SIG-M5 treated with dmso at 0.1 percent for 504 hours (cell line): ENCODE results near the gene ARHGAP24.
"Not testable (repeated sequence)": the region's sequence is repeated elsewhere in the genome, so short reads cannot be mapped to it uniquely, and the experiment has no call there.

Source experiments
- DNase-seq: peaks from one replicate; lab custom pipeline; 2025; ENCODE audit not compliant: unreplicated experiment; lab: John Stamatoyannopoulos, UW

The ARHGAP24 gene

DNA sequence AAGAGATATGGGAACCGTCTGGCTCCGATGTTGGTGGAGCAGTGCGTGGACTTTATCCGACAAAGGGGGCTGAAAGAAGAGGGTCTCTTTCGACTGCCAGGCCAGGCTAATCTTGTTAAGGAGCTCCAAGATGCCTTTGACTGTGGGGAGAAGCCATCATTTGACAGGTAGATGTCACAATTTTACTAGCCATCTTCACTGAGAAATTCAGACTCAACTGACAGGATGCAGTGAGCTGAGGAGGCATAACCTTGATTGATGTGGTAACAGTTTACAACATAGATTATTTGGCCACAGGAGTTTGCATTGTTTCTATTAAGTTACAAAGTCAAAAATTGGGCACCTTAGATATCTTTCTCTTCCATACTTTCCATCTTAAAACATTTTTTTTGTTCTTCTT lies 467.2 kb downstream of the ARHGAP24 start:
- DNase-seq = no peak

DNA sequence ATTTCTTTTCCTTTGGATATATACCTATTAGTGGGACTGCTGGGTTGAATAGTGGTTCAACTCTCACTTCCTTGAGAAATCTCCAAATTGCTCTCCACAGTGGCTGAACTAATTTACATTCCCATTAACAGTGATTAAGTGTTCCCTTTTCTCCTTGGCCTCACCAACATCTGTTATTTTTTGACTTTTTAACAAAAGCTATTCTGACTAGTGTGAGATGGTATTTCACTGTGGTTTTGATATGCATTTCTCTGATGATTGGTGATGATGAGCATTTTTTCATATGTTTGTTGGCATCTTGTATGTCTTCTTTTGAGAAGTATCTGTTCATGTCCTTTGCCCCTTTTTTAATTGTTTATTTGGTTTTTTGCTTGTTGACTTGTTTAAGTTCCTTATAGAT lies 471.9 kb downstream of the ARHGAP24 start:
- no peak for DNase-seq

DNA sequence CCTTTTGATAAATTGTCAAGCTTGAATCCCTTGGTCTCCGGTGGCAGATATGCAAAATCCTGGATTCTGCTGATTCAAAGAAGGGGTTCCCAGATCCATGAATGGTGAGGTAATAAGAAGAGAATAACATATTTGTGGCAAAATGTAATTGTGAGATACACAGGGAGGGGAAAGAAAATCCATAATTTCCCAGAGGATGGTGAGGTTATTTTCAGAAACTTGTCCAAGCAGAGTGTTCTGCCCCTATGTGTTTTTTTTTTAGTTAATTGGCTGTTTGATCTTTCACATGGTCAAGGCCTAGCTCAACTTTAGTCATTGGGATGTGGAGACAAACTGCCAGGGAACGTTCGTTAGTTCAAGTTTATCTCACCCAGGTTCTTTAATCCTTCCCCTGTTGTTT lies 476.1 kb downstream of the ARHGAP24 start:
- no peak for DNase-seq

DNA sequence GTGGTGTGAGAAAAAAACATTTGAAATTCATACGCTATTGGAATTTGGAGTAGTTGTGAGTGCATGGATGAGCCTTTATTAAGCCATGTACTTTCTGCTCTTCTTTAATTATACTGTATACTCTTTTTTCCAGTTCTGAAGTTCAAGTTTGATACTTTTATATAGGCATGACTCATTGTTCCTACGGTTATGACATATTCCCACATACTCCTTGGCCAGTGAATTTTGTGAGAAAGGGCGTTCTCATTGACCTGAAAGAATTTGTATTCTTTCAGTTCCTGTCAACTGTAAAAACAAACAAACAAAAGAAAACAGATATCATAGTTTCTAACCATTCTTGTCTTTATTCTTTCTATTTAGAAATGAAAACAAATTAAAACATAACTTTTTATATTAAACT lies 477.6 kb downstream of the ARHGAP24 start:
- DNase-seq = no peak

DNA sequence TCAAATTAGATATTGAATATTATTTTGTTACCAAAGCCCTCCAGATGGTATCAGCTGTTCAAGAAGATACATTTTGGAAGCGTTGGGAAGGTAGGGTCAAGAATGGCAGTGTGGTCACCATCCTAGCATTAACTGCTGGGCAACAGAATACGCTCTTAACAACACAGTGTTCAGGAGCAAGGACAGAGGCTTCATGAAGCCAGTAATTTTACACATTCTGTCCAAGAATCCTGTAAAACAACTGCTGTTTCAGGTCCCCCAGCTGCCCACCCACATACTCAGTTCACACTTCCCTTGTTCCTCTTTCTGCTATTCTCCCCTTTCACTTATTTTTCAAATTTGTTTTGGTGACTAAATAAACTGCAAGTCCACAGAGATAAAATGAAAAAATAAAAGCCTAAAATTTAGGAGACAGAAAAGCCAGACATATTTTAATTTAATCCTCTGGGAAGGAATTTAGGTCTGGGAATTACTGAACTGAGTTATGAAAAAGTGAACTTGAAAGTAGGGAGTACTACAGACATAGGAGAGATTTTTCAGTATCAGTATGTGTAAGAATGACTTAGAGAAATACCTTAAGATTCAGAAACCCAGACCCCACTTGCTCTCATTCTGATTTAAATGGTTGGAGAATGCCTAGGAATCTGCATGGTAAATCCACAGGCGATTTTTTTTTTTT lies 478.2 kb downstream of the ARHGAP24 start:
- no peak for DNase-seq

DNA sequence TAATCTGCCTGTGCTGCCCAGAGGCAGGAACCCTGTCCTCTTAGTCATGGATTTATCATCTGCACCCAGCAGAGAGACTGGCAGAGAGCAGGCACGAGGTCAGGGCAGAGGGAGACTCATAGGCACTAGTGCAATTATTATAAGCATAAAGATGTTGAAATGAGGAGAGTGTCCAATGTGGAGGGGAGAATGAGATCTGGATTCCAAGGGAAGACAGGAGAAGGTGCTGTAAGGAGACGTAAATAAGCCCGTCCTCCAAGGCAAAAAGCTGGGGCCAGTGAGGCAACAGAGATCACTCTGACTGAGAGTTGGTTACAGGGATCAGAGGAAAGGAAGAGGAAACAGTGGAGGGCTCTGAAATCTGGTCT lies 478.7 kb downstream of the ARHGAP24 start:
- no peak for DNase-seq

DNA sequence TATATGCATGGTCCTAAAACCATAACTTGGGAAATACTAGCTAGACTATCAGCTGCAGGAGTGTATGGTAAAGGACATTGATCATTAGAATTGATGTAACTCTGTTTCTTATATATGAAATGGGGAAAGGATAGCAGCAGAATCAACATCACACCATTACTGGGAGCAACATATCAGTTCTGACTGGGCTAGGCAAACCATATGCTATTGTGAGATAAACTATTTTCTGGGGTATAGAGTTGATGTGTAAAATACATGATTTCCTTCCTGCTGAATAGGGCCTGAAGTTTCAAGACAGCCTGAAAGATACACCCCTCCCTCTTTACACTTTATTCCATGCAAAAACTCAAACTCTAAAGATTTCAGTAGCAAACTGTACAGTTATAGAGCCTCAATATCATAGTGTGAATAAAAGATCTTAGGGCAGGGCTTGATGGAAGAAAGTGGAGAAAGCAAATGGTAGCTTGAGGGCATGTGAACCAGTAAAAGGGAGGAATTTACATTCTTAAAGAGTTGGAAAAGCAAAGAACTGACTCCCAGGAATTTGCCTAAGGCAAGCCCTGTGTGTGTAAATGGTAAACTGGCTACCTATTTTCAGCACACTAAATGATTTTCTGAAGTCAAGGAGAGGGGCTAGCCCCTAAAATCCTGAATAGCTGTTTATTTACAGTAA lies 480.8 kb downstream of the ARHGAP24 start:
- no peak for DNase-seq

DNA sequence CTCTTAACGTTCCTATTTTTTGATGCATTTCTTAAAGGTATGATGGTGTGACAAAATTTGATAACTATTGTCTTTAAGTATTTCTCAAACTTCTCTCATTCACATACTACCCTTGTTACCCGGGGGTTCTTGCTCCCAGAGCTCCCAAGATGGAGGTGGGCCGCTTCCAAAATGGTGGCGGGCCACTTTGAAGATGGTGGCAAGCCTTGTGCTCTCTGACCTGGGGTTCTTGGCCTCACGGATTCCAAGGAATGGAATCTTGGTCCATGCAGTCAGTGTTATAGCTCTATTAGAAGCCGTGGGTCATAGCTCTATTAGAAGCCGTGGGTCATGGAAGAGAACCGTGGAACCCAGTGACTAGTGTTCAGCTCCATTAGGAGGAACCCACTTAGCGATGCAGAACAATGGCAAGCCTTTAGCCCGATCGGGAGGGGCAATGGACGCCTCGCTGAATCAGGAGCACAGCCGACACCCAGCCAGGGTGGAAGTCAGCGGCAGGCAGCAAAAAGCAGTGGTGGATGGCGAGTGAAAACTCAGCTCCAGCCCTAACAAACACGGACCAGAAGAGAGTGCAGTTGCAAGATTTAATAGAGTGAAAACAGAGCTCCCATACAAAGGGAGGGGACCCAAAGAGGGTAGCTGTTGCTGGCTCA lies 481.5 kb downstream of the ARHGAP24 start:
- DNase-seq = no peak

DNA sequence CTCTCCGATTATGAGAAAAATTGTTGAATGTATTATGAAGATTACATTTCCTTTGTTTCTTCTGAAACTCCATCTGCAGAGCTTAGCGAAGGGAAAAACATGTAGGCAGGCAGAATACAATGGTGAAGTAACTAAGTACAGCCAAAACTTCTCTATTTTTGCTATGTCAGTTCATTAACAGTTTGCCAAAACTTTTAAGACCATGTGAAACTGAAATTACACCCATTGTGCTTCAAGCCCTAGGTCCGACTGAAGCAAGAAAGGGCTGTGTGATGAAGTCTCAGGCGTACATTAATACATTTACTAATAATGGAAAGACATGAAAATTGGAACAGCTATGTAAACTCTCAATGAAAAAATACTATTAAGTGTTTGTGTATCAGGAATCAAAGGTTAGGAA lies 486.9 kb downstream of the ARHGAP24 start:
- no peak for DNase-seq

DNA sequence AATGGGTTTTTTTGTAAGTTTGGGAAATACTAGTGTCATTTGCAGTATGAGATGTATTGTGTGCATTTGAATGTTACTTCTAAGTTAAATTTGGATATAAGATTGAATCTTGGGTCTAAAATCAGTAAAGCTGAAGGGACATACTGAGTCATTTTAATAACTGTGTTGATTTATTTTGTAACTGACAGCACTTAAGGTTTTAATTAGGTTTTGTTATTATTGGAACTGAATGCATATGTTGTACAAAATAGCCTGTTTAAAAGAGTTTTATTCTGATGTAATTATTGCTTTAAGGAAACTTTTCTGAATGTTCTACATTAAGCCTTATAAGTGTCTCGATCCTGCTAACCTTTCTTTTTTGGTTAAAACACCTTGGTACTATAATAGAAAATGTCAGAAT lies 488.3 kb downstream of the ARHGAP24 start:
- no peak for DNase-seq

DNA sequence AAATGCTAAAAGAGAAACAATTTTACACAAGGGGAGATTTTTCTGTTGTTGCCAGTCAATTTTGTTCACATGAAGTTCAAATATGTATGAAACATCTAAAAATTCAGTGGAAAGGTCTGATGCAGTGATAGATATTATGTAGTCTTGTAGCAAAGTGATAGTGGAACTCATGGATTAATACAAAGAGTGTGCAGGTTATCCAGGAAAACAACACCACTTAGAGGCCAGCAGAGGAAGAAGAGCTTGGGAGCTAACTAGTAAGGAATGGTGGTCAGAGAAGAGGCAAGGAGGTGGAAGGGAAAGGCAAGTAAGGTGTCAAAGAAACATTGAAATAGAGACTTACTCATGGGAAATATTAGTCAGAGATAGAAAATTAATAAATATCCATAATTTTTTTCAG lies 489.3 kb downstream of the ARHGAP24 start:
- peak; percentile 5 for DNase-seq

DNA sequence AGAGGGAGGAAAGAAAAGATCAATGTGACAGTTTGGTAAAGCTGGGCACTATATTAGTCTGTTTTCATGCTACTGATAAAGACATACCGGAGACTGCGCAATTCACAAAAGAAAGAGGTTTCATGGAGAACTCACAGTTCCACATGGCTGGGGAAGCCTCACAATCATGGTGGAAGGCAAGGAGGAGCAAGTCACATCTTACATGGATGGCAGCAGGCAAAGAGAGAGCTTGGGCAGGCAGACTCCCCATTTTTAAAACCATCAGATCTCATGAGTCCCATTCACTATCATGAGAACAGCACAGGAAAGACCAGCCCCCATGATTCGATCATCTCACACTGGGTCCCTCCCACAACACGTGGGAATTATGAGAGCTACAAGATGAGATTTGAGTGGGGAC lies 490.1 kb downstream of the ARHGAP24 start:
- not testable (repeated sequence) for DNase-seq

DNA sequence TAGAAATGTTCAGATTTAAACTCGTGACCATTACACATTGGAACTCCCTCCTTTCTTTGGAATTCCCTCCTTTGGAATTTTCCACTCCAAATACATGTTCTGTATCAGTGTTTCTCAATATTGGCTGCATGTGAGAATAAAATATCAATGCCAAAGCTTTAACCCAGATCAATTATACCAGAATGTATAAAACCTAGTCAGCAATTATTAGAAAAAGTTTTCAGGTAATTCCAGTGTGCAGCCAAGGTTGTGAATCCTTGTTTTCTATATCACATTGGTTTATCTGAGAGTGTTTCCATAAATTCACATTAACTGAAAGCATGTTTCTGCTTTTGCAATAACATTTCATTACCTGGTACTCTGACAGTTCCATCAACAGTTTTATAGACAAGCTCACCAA lies 490.6 kb downstream of the ARHGAP24 start:
- DNase-seq = no peak

DNA sequence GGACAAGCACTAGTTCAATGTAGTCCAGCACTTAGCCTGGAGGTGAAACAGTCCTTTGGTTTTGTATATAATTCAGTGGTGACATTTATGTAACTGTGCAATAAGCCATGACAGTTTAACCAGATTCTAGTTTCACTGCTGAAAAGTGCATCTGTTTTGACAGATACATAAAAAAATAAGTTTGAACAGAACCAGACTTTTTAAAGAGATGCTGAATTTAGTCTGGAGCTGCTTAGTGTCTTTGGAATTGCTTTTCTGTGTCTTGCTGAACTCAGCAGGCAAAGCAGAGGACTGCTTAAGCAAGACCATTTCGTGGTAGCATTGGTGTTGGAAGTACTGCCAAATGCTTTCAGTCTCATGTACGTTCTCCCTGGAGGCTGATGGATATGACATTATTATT lies 491.4 kb downstream of the ARHGAP24 start:
- DNase-seq = no peak

DNA sequence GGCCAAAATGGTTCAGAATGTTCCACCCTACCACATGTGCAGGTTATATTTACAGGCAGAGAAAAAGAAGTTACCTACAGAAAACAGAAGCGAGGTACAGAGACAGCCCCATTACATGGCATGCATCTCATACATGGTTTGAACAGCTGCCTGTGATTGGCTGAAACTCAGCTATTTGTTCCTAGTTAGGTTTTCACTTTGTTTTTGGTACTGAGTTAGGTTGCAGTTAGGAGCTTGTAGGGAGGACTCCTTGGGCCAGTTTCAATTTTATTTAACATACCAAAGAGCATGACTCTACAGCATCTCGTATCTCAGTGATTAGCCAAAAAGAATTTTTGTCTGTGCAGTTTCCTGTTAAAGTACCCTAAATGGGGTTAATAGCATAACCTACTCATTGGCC lies 492.9 kb downstream of the ARHGAP24 start:
- no peak for DNase-seq

DNA sequence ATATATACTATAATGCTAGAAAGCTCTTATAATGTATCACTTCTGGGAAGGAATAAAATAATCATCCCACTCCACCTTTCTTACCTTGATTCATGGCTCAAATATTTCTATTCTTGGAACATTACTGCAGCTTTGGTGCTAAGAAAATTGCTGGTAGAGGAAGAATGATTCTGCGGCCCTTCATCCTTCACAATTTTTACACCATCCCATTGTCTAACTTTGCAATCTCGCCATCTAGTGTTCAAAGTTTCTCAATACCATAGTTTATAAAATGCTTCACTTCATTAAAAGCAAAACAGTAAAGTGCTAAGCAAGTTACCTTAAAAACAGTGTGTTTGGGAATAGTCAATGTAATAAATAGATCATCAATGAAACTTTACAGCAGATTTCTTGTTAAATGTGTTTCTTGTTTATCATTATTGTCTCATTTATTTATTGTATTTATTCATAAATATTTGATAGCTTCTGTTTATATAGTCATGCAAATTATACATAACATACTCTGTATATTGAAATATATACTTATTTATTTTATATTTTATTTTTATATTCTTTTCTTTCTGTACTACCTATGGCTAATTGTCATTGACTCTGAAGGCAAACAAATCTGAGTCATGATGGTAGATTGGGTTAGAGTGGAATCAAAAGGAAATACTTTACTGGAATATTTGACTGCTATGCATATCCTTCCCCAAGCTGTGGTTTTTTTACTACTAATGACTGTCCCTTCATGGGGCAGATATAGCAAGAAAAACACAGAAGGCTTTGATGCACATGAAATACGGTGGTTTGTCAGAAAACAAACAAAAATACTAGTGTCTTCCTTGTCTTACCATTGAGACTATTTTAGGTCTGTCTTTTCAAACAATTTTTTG lies 494.2 kb downstream of the ARHGAP24 start:
- peak; percentile 19 for DNase-seq

DNA sequence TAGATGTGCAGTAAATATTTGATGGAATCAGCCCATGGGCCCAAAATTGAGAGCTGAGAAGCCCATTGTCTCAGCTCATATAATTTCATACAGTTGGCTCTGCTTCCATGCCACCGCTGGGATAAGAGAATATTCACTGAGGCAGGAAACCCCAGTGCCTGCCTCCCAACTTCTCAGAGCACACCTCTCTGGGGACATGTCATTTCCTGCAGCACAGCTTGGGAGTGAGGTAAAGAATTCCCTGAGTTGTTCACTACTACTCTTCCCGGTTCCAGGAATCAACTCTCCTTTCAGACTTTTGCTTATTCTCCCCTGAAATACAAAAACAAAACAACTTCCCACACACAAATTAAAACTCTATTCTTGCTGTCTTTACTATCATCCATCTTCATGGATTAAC lies 495.6 kb downstream of the ARHGAP24 start:
- DNase-seq = no peak

DNA sequence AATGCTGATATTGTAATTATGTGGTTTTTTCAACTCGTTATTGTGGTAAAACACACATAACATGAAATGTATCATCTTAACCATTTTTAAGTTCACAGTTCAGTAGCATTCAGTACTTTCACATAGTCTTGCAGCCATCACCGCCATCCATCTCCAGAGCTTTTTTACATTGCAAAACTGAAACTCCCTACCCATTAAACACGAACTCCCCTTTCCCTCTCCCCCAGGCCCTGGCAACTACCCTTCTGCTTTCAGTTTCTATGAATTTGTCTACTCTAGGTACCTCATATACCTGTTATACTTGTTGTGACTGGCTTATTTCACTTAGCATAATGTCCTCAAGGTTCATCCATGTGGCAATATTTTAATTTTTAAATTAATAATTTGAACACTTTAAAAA lies 504.3 kb downstream of the ARHGAP24 start:
- DNase-seq = no peak

DNA sequence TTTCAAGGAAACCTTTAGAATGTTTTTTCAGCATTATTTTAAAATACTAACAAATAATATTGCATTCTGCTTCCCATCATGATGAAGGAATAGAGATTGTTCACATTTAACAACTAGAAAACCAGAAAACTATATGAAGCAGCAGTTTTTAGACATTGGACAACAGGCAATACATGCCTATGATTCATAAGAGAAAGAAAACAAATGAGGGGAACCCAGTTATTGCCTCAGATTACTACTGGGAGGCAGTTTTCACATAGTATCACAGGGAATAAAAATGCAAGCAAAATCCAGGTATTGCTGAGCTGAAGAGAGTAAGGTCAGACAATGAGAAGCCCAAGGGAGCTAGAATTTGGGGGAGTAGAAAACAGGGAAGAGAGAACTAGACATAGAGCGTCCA lies 511.3 kb downstream of the ARHGAP24 start:
- no peak for DNase-seq

DNA sequence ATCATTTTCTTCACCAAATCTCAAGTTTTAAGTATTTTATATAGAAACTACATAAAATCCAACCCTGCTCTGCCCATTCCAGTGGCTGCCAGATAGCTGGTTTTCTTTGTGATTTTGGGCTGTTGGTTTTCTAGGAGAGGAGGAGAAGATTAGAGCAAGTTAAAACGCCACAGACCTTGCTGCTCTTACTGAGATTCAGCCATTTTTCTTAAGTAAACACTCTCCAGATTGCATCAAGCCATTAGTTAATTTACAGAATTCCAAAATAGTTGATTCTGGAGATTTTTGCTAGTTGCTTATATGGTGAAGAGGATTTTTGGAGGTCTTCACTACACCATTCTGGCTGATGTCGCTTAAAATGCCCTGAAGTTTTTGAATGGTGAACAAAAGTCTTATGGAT lies 518.7 kb downstream of the ARHGAP24 start:
- DNase-seq = no peak

DNA sequence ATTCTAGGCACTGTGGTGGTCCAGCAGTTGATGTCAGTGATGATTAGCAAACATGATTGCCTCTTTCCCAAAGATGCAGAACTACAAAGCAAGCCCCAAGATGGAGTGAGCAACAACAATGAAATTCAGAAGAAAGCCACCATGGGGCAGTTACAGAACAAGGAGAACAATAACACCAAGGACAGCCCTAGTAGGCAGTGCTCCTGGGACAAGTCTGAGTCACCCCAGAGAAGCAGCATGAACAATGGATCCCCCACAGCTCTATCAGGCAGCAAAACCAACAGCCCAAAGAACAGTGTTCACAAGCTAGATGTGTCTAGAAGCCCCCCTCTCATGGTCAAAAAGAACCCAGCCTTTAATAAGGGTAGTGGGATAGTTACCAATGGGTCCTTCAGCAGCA lies 519.6 kb downstream of the ARHGAP24 start:
- DNase-seq = no peak

DNA sequence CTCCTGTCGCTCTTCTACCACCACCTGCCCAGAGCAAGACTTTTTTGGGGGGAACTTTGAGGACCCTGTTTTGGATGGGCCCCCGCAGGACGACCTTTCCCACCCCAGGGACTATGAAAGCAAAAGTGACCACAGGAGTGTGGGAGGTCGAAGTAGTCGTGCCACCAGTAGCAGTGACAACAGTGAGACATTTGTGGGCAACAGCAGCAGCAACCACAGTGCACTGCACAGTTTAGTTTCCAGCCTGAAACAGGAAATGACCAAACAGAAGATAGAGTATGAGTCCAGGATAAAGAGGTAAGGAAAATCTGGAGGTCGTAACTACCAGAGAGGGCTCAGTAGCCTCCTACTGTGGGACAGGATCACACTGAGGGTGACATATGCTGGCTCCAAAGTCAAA lies 520.4 kb downstream of the ARHGAP24 start:
- no peak for DNase-seq
